ACC112 (cell line): ENCODE results near the gene KCTD16.

ENCODE experiments used
- H2AFZ ChIP-seq: fragments of 200-600 bp; sonication (generic); one replicate; pipeline ENCODE4 v1.6.0; 2017; ENCODE audit warnings: antibody characterized with exemption, low read length; ENCODE audit not compliant: unreplicated experiment
- H3K27ac ChIP-seq: fragments of 200-600 bp; sonication (generic); 2 replicates; pipeline ENCODE4 v1.5.1; 2014; ENCODE audit warnings: low read depth, mild to moderate bottlenecking, antibody characterized with exemption, low read length, moderate library complexity
- H3K27me3 ChIP-seq: fragments of 200-600 bp; sonication (generic); 2 replicates; pipeline ENCODE4 v1.6.1; 2014; ENCODE audit warnings: mild to moderate bottlenecking, antibody characterized with exemption, low read length, moderate library complexity, mixed read lengths; ENCODE audit not compliant: insufficient read depth
- H3K36me3 ChIP-seq: fragments of 200-600 bp; sonication (generic); 2 replicates; pipeline ENCODE4 v1.6.1; 2016; ENCODE audit warnings: mild to moderate bottlenecking, antibody characterized with exemption, low read length, moderate library complexity, mixed read lengths; ENCODE audit not compliant: insufficient read depth
- H3K4me1 ChIP-seq: fragments of 200-600 bp; sonication (generic); one replicate; pipeline ENCODE4 v1.6.1; 2016; ENCODE audit warnings: low read length, mixed read lengths; ENCODE audit not compliant: insufficient read depth, unreplicated experiment, control insufficient read depth
- H3K4me3 ChIP-seq: fragments of 200-600 bp; sonication (generic); 2 replicates; pipeline ENCODE4 v1.5.1; 2014; ENCODE audit warnings: mild to moderate bottlenecking, low read depth, low read length
- H3K79me2 ChIP-seq: fragments of 200-600 bp; sonication (generic); one replicate; pipeline ENCODE4 v1.6.0; 2016; ENCODE audit warnings: low read length; ENCODE audit not compliant: control insufficient read depth, unreplicated experiment, insufficient read depth

The KCTD16 gene

GRCh38 chr5:144162686-144163085, 8.0 kb upstream of the KCTD16 start:
- Histone ChIP-seq H3K4me3 (no peak overlapping the region), H2AFZ (no peak overlapping the region), H3K36me3 (peaks cover 70% of the 10 kb centered on the region), H3K27me3 (no peaks in the 10 kb centered on the region), H3K4me1 (peaks cover 26% of the 10 kb centered on the region), H3K27ac (peak overlapping the region; percentile 2; the same call in 1 of the 2 replicates), H3K79me2 (peaks cover 42% of the 10 kb centered on the region)

- peaks cover 38% of the 10 kb centered on the region for H3K4me1 ChIP-seq
- H3K36me3 ChIP-seq: peaks cover 56% of the 10 kb centered on the region
- no peak overlapping the region for H3K27ac ChIP-seq
- no peaks in the 10 kb centered on the region for H3K27me3 ChIP-seq
- H3K79me2 ChIP-seq: peaks cover 67% of the 10 kb centered on the region
- H3K4me3 ChIP-seq: peak overlapping the region; percentile 86
- H2AFZ ChIP-seq: no peak overlapping the region
These were observed 4.0 kb upstream of the KCTD16 start for GRCh38 chr5:144166696-144167095.

- H3K27ac ChIP-seq: no peak overlapping the region
- peaks cover 32% of the 10 kb centered on the region for H3K4me1 ChIP-seq
- no peaks in the 10 kb centered on the region for H3K27me3 ChIP-seq
- H2AFZ ChIP-seq: no peak overlapping the region
- peaks cover 62% of the 10 kb centered on the region for H3K79me2 ChIP-seq
- H3K36me3 ChIP-seq: peaks cover 43% of the 10 kb centered on the region
- peak overlapping the region; percentile 86 for H3K4me3 ChIP-seq
These were observed 2.7 kb upstream of the KCTD16 start for GRCh38 chr5:144167998-144168397.

- Histone ChIP-seq H3K4me3 (peak overlapping the region; percentile 86), H3K27ac (peak overlapping the region; percentile 62), H3K36me3 (peaks cover 29% of the 10 kb centered on the region), H3K4me1 (peaks cover 29% of the 10 kb centered on the region), H2AFZ (peak overlapping the region; percentile 44), H3K27me3 (no peaks in the 10 kb centered on the region), H3K79me2 (peaks cover 54% of the 10 kb centered on the region)
These were observed 783 bp upstream of the KCTD16 start for GRCh38 chr5:144169904-144170275.

- Histone ChIP-seq H3K27ac (no peak overlapping the region), H3K27me3 (no peaks in the 10 kb centered on the region), H3K79me2 (peaks cover 17% of the 10 kb centered on the region), H3K36me3 (peaks cover 3% of the 10 kb centered on the region), H2AFZ (no peak overlapping the region), H3K4me1 (peaks cover 5% of the 10 kb centered on the region), H3K4me3 (no peak overlapping the region)
These were observed 3.1 kb downstream of the KCTD16 start for GRCh38 chr5:144173766-144174165.

- Histone ChIP-seq H3K27me3 (no peaks in the 10 kb centered on the region), H3K36me3 (no peaks in the 10 kb centered on the region), H3K4me3 (no peak overlapping the region), H2AFZ (no peak overlapping the region), H3K79me2 (no peaks in the 10 kb centered on the region), H3K4me1 (no peaks in the 10 kb centered on the region), H3K27ac (no peak overlapping the region)
These were observed 6.9 kb downstream of the KCTD16 start for GRCh38 chr5:144177548-144177947.

- H3K4me1 ChIP-seq: no peaks in the 10 kb centered on the region
- H3K27ac ChIP-seq: no peak overlapping the region
- no peak overlapping the region for H3K4me3 ChIP-seq
- no peak overlapping the region for H2AFZ ChIP-seq
- H3K36me3 ChIP-seq: no peaks in the 10 kb centered on the region
- H3K27me3 ChIP-seq: no peaks in the 10 kb centered on the region
- no peaks in the 10 kb centered on the region for H3K79me2 ChIP-seq
These were observed 8.6 kb downstream of the KCTD16 start for GRCh38 chr5:144179226-144179625.

GRCh38 chr5:144183254-144183889, 12.7 kb downstream of the KCTD16 start:
- Histone ChIP-seq H3K27ac (no peak overlapping the region), H3K4me1 (peaks cover 19% of the 10 kb centered on the region), H3K36me3 (no peaks in the 10 kb centered on the region), H2AFZ (no peak overlapping the region), H3K4me3 (no peak overlapping the region), H3K27me3 (no peaks in the 10 kb centered on the region), H3K79me2 (no peaks in the 10 kb centered on the region)

GRCh38 chr5:144187699-144188294, 17.1 kb downstream of the KCTD16 start:
- Histone ChIP-seq H3K36me3 (no peaks in the 10 kb centered on the region), H2AFZ (no peak overlapping the region), H3K79me2 (no peaks in the 10 kb centered on the region), H3K27ac (peak overlapping the region; percentile 85), H3K27me3 (no peaks in the 10 kb centered on the region), H3K4me3 (peak overlapping the region; percentile 9; the same call in 1 of the 2 replicates), H3K4me1 (peaks cover 52% of the 10 kb centered on the region)

- no peaks in the 10 kb centered on the region for H3K36me3 ChIP-seq
- H2AFZ ChIP-seq: peak overlapping the region; percentile 49
- no peaks in the 10 kb centered on the region for H3K79me2 ChIP-seq
- peak overlapping the region; percentile 35 for H3K4me3 ChIP-seq
- H3K27me3 ChIP-seq: no peaks in the 10 kb centered on the region
- peak overlapping the region; percentile 85 for H3K27ac ChIP-seq
- H3K4me1 ChIP-seq: peaks cover 52% of the 10 kb centered on the region
These were observed 19.2 kb downstream of the KCTD16 start for GRCh38 chr5:144189800-144190429.

- no peaks in the 10 kb centered on the region for H3K79me2 ChIP-seq
- H3K27me3 ChIP-seq: no peaks in the 10 kb centered on the region
- peak overlapping the region; percentile 85 for H3K27ac ChIP-seq
- H3K4me1 ChIP-seq: peaks cover 59% of the 10 kb centered on the region
- no peaks in the 10 kb centered on the region for H3K36me3 ChIP-seq
- peak overlapping the region; percentile 99 for H2AFZ ChIP-seq
- H3K4me3 ChIP-seq: peak overlapping the region; percentile 58
These were observed 20.9 kb downstream of the KCTD16 start for GRCh38 chr5:144191531-144191930.
